Osteoblast (primary cell): ENCODE data around the gene RECK. TPM values are rescaled to one million over a fixed set of nuclear protein-coding genes. Genes with fewer than 3 reads are reported as not detected.
A peak's percentile ranks its signal among the peaks of the same experiment; 100 is the strongest.

Experiments
- DNase-seq: peaks from one replicate; pipeline ENCODE4 v3.0.0; 2011; ENCODE audit warnings: low spot score, mixed read lengths; ENCODE audit not compliant: insufficient read length; ENCODE audit errors: missing footprints
- H2AFZ ChIP-seq: 2 replicates; pipeline ENCODE4 v1.6.0; 2011; ENCODE audit warnings: mild to moderate bottlenecking, low read length
- H3K27ac ChIP-seq: 2 replicates; pipeline ENCODE4 v1.5.1; 2011; ENCODE audit warnings: mild to moderate bottlenecking, low read depth, low read length, moderate library complexity
- H3K27me3 ChIP-seq: 2 replicates; pipeline ENCODE4 v1.6.0; 2012; ENCODE audit warnings: mild to moderate bottlenecking, control low read depth, inconsistent platforms, low read length, moderate library complexity; ENCODE audit not compliant: insufficient read depth
- H3K36me3 ChIP-seq: 2 replicates; pipeline ENCODE4 v1.5.1; 2011; ENCODE audit warnings: mild to moderate bottlenecking, low read length, control low read depth, moderate library complexity; ENCODE audit not compliant: insufficient read depth
- H3K4me1 ChIP-seq: 2 replicates; pipeline ENCODE4 v1.5.1; 2011; ENCODE audit warnings: mild to moderate bottlenecking, low read length, control low read depth, moderate library complexity; ENCODE audit not compliant: insufficient read depth
- H3K4me2 ChIP-seq: 2 replicates; pipeline ENCODE4 v1.6.0; 2011; ENCODE audit warnings: mild to moderate bottlenecking, low read length; ENCODE audit not compliant: insufficient read depth
- H3K4me3 ChIP-seq: fragments of 200-600 bp; sonication (generic); 3 replicates; pipeline ENCODE4 v1.5.1; 2012; ENCODE audit warnings: mild to moderate bottlenecking, low read length, inconsistent platforms; ENCODE audit not compliant: insufficient read depth
- H3K79me2 ChIP-seq: 2 replicates; pipeline ENCODE4 v1.6.0; 2012; ENCODE audit warnings: mild to moderate bottlenecking, low read length, control low read depth, inconsistent platforms; ENCODE audit not compliant: insufficient read depth
- H3K9me3 ChIP-seq: 2 replicates; pipeline ENCODE4 v1.5.1; 2011; ENCODE audit warnings: low read depth, low read length, control low read depth
- H4K20me1 ChIP-seq: 2 replicates; pipeline ENCODE4 v1.6.0; 2012; ENCODE audit warnings: mild to moderate bottlenecking, low read length, control low read depth; ENCODE audit not compliant: insufficient read depth
- CTCF ChIP-seq: IDR thresholded peaks from 2 replicates; pipeline ENCODE4 v1.5.1; 2011; ENCODE audit warnings: mild to moderate bottlenecking, low read depth, low read length, moderate library complexity; ENCODE audit errors: extremely low read depth
- total RNA-seq: library from RNA; depleted of rRNA; stranded (reverse); fragments of >200 nt; gene quantifications from 2 replicates; pipeline ENCODE4 v1.2.3, GENCODE V29; 2012

Gene RECK
- total RNA-seq, 1 donor, result 31.5 TPM

- Histone ChIP-seq H3K9me3 (no peaks in the 10 kb centered on the region), H4K20me1 (no peaks in the 10 kb centered on the region), H3K27me3 (no peaks in the 10 kb centered on the region), H3K4me1 (peaks cover 57% of the 10 kb centered on the region), H3K79me2 (no peaks in the 10 kb centered on the region), H3K4me2 (no peak overlapping the region), H3K27ac (peak overlapping the region; percentile 78), H3K36me3 (no peaks in the 10 kb centered on the region), H3K4me3 (no peak overlapping the region), H2AFZ (no peak overlapping the region)
- DNase-seq, result peak; percentile 67
- no peak for TF ChIP-seq CTCF
Observed at GRCh38 chr9:36164989-36165388, 128.3 kb downstream of the RECK start.

- H3K79me2 ChIP-seq, result no peaks in the 10 kb centered on the region
- H3K27me3 ChIP-seq, result no peaks in the 10 kb centered on the region
- H3K4me3 ChIP-seq, result peak overlapping the region; percentile 81
- peaks cover 49% of the 10 kb centered on the region for H3K4me1 ChIP-seq
- H2AFZ ChIP-seq, result peak overlapping the region; percentile 28
- H3K36me3 ChIP-seq, result no peaks in the 10 kb centered on the region
- H3K27ac ChIP-seq, result peak overlapping the region; percentile 31
- peak; percentile 93 for DNase-seq
- H4K20me1 ChIP-seq, result no peaks in the 10 kb centered on the region
- TF ChIP-seq CTCF, result no peak
- H3K4me2 ChIP-seq, result peak overlapping the region; percentile 58
- H3K9me3 ChIP-seq, result no peaks in the 10 kb centered on the region
Observed at GRCh38 chr9:36165826-36166167, 129.1 kb downstream of the RECK start.

GRCh38 chr9:36166168-36166927 lies 129.6 kb downstream of the RECK start:
- Histone ChIP-seq H3K4me2 (peak overlapping the region; percentile 58), H3K4me1 (peaks cover 44% of the 10 kb centered on the region), H3K27me3 (no peaks in the 10 kb centered on the region), H4K20me1 (no peaks in the 10 kb centered on the region), H3K36me3 (no peaks in the 10 kb centered on the region), H3K79me2 (no peaks in the 10 kb centered on the region), H3K4me3 (peak overlapping the region; percentile 81), H3K27ac (peak overlapping the region; percentile 31), H3K9me3 (no peaks in the 10 kb centered on the region), H2AFZ (peak overlapping the region; percentile 83)
- DNase-seq, result peak; percentile 97
- TF ChIP-seq CTCF, result peak; percentile 80

GRCh38 chr9:36169166-36169565 lies 132.5 kb downstream of the RECK start, which contains the start of gene CCIN:
CCIN (plus strand) TSS chr9:36169388; CDS start chr9:36169503, 115 bp downstream.
- Histone ChIP-seq H4K20me1 (no peaks in the 10 kb centered on the region), H3K79me2 (no peaks in the 10 kb centered on the region), H3K4me3 (no peak within 1 kb of the TSS), H3K9me3 (no peaks in the 10 kb centered on the region), H3K27me3 (no peaks in the 10 kb centered on the region), H2AFZ (no peak within 1 kb of the TSS), H3K4me1 (peaks cover 17% of the 10 kb centered on the region), H3K27ac (no peak within 1 kb of the TSS), H3K4me2 (no peak within 1 kb of the TSS), H3K36me3 (no peaks in the 10 kb centered on the region)
- DNase-seq, result peak; percentile 39
- no peak for TF ChIP-seq CTCF
